Activated CD4-positive, alpha-beta T cell treated with anti-CD3 and anti-CD28 coated beads, Interleukin-2, amount 50 U/mL, for 4 hours (primary cell): ENCODE measurements around the gene CUL9.
"Not testable (repeated sequence)": the region's sequence is repeated elsewhere in the genome, so short reads cannot be mapped to it uniquely, and the experiment has no call there.

Source experiments
- DNase-seq, 2 experiments: peaks; one replicate each; pipeline ENCODE4 v3.0.0-alpha.2; 2020

CUL9 gene

GRCh38 chr6:43181942-43182860 lies at the start of gene CUL9:
TSS of gene CUL9 (plus strand) at chr6:43182196. CDS start at chr6:43184311, 2,115 bp downstream.
- peak; percentile 66 for DNase-seq

DNA sequence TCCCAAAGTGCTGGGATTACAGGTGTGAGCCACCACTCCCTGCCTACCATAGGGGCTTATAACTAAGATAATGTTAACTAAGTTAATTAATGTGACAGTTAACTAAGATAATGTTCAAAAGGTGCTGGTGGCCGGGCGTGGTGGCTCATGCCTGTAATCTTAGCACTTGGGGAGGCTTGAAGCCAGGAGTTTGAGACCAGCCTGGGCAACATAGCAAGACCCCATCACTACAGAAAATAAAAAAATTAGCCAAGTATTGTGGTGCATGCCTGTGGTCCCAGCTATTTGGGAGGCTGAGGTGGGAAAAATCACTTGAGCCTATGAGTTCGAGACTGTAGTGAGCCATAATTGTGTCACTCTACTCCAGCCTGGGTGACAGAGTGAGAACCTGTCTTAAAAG lies 43.7 kb upstream of the CUL9 start:
- DNase-seq = no peak

- not testable (repeated sequence) for DNase-seq
These were observed 42.0 kb upstream of the CUL9 start for GRCh38 chr6:43139973-43140372.

DNA sequence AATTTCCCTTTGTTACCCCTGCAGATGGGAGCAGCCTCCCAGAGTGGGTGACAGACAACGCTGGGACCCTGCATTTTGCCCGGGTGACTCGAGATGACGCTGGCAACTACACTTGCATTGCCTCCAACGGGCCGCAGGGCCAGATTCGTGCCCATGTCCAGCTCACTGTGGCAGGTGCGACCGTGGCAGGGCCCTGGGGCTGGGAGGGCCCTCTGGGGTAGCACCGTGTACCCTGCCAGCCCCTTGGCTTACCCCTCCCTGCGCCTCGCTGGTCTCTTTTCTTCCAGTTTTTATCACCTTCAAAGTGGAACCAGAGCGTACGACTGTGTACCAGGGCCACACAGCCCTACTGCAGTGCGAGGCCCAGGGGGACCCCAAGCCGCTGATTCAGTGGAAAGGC lies 40.4 kb upstream of the CUL9 start:
- no peak for DNase-seq

GRCh38 chr6:43142101-43142500 lies 39.9 kb upstream of the CUL9 start:
- no peak for DNase-seq

GRCh38 chr6:43143235-43144128 lies 38.5 kb upstream of the CUL9 start:
- peak; percentile 57 to 63 for DNase-seq

- DNase-seq = no peak
These were observed 37.1 kb upstream of the CUL9 start for GRCh38 chr6:43144879-43145278.

- no peak for DNase-seq
These were observed 35.7 kb upstream of the CUL9 start for GRCh38 chr6:43146261-43146660.

GRCh38 chr6:43146709-43147688 lies 35.0 kb upstream of the CUL9 start:
- DNase-seq = no peak

DNA sequence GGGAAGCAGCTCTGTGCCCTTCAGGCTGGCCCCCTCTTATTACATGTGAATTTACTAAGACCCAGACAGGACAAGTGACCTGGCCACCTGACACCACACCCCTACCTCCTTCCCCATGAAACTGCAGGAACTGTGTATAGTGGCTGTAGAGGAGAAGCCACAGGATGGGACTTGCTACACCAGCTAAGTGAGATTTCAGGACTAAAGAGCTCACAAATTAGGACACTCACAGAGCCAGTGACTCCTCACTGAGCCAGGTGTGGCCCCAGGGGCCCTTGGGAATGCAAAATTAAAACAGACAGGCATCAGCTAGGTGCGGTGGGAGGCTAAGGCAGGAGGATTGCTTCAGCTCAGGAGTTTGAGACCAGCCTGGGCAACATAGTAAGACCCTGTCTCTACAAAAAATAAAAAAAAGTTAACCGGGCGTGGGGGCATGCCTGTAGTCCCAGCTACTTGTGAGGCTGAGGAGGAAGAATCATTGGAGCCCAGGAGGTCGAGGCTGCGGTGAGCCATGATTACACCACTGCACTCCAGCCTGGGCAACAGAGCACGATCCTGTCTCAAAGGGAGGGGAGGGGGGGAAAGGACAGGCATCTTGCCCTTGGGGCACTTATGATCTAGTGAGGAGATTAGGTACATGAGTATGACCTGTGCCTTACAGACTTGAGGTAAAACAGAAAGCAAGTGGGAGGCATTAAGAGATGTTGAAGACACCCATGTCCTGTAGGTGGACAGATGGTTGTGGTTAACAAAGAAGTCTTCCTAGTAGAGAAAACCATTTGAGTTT lies 34.1 kb upstream of the CUL9 start:
- no peak for DNase-seq

- DNase-seq = no peak
These were observed 32.7 kb upstream of the CUL9 start for GRCh38 chr6:43149265-43149664.

- no peak for DNase-seq
These were observed 31.8 kb upstream of the CUL9 start for GRCh38 chr6:43150051-43150751.

- DNase-seq = no peak
These were observed 22.4 kb upstream of the CUL9 start for GRCh38 chr6:43159599-43159998.

GRCh38 chr6:43163899-43164298 lies 18.1 kb upstream of the CUL9 start:
- no peak for DNase-seq

DNA sequence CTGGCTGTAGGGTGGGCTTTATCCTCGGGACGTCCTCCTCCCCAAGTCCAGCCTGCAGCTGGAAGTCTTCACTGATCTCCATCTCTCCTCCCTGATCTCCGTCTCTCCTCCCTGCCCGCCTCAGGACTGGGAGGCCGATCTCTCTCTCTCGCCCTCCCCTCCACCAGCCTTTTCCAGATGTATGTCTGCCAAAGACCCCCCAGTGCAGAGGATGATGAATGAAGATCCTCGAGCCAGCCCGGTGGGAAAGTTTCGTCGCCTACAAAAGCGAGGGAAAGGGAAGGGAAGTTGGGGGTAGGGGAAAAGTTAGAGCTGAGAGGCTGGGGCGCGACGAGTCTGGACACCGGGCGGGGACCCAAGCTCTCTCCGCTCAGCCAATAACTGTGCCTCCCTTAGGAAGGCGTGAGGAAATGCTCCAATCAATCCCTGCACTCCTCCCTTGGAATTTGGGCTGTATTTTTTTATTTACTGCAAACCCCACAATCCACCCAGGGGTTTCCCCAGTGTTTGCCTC lies 11.5 kb upstream of the CUL9 start:
- no peak for DNase-seq

GRCh38 chr6:43170931-43171706 lies 10.9 kb upstream of the CUL9 start, which contains the start of gene SRF:
TSS of gene SRF (plus strand) at chr6:43171269. CDS start at chr6:43171657, 388 bp downstream.
- peak; percentile 99 for DNase-seq

GRCh38 chr6:43171707-43172103 lies 10.3 kb upstream of the CUL9 start:
- peak; percentile 13 to 17 for DNase-seq

- peak; percentile 31 to 42 for DNase-seq
These were observed 9.6 kb upstream of the CUL9 start for GRCh38 chr6:43172104-43173007.
